SK-N-MC (cell line): ENCODE results near the gene NOC2L.
"Not testable (repeated sequence)": the region's sequence is repeated elsewhere in the genome, so short reads cannot be mapped to it uniquely, and the experiment has no call there.

Source experiments
- DNase-seq: peaks from one replicate; pipeline ENCODE4 v3.0.0-alpha.2; 2011; ENCODE audit warnings: low read depth, low spot score
- H3K27ac ChIP-seq: fragments of 200-600 bp; sonication (generic); 2 replicates; pipeline ENCODE4 v1.5.1; 2016; ENCODE audit warnings: mixed run types
- H3K36me3 ChIP-seq: fragments of 200-600 bp; sonication (generic); 2 replicates; pipeline ENCODE4 v1.6.1; 2017; ENCODE audit warnings: antibody characterized with exemption, low read length, mixed read lengths; ENCODE audit not compliant: insufficient read depth
- H3K4me3 ChIP-seq: fragments of 200-600 bp; sonication (generic); 2 replicates; pipeline ENCODE4 v1.5.1; 2016
- H3K9ac ChIP-seq: fragments of 200-600 bp; sonication (generic); 2 replicates; pipeline ENCODE4 v1.8.0; 2017; ENCODE audit warnings: mixed run types, mixed read lengths; ENCODE audit not compliant: insufficient read length
- H3K9me3 ChIP-seq: fragments of 200-600 bp; sonication (generic); 2 replicates; pipeline ENCODE4 v1.6.1; 2017; ENCODE audit warnings: low read depth, mild to moderate bottlenecking, antibody characterized with exemption, low read length, moderate library complexity, mixed read lengths
- EZH2 ChIP-seq: fragments of 200-600 bp; sonication (generic); IDR thresholded peaks from one replicate; pipeline ENCODE4 v1.6.1; 2017; ENCODE audit warnings: antibody characterized with exemption
- FOXP2 ChIP-seq: optimal IDR thresholded peaks from 2 replicates; pipeline ENCODE3; 2011; ENCODE audit warnings: mild to moderate bottlenecking, moderate library complexity; ENCODE audit not compliant: insufficient read depth; ENCODE audit errors: extremely low read length, control extremely low read depth
- POLR2AphosphoS5 ChIP-seq: IDR thresholded peaks from 2 replicates; pipeline ENCODE4 v1.6.1; 2012; ENCODE audit warnings: mild to moderate bottlenecking, low read depth, low read length, borderline replicate concordance

Gene NOC2L

DNA sequence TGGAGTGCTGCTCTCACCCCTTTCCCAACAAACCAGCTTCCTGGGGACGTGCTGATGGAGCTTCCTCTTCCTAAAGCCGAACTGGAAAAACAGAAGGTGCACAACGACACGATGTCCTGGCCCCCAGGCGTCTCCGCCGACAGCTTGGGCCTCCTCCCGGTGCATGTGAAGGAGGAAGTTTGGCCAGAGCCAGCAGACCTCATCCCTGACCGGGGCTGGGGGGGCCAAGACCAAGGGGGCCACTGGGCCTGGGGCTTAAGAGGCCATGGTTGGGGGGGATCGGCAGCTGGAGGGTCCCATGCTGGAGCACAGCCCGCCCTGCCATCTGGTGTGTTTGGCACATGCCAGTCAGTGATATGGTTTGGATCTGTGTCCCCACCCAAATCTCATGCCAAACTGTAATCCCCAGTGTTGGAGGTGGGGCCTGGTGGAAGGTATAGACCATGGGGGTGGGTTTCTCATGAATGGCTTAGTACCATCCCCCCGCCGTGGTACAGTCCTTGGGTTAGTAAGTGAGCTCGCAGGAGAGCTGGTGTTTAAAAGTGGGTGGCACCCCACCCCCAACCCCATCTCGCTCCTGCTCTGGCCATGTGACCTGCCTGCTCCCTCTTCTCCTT lies 34.4 kb upstream of the NOC2L start:
- no peaks in the 10 kb centered on the region for H3K9me3 ChIP-seq
- TF ChIP-seq FOXP2 (no peak), EZH2 (no peak), POLR2AphosphoS5 (no peak)

GRCh38 chr1:992362-992761 lies 33.3 kb upstream of the NOC2L start:
- H3K9ac ChIP-seq: no peak overlapping the region
- H3K4me3 ChIP-seq: no peak overlapping the region
- no peak overlapping the region for H3K27ac ChIP-seq
- H3K9me3 ChIP-seq: no peaks in the 10 kb centered on the region
- DNase-seq: no peak
- no peaks in the 10 kb centered on the region for H3K36me3 ChIP-seq
- TF ChIP-seq FOXP2 (no peak), EZH2 (no peak), POLR2AphosphoS5 (no peak)

More for the DNA sequence above, 34.4 kb upstream of the NOC2L start:
- Histone ChIP-seq H3K4me3 (no peak overlapping the region), H3K9ac (no peak overlapping the region), H3K36me3 (no peaks in the 10 kb centered on the region), H3K27ac (no peak overlapping the region)
- no peak for DNase-seq

- no peaks in the 10 kb centered on the region for H3K36me3 ChIP-seq
- no peak for DNase-seq
- H3K9ac ChIP-seq: no peak overlapping the region
- TF ChIP-seq FOXP2 (no peak), POLR2AphosphoS5 (no peak), EZH2 (no peak)
- no peaks in the 10 kb centered on the region for H3K9me3 ChIP-seq
- no peak overlapping the region for H3K4me3 ChIP-seq
- H3K27ac ChIP-seq: no peak overlapping the region
Observed at GRCh38 chr1:991895-992294, 32.8 kb upstream of the NOC2L start.

DNA sequence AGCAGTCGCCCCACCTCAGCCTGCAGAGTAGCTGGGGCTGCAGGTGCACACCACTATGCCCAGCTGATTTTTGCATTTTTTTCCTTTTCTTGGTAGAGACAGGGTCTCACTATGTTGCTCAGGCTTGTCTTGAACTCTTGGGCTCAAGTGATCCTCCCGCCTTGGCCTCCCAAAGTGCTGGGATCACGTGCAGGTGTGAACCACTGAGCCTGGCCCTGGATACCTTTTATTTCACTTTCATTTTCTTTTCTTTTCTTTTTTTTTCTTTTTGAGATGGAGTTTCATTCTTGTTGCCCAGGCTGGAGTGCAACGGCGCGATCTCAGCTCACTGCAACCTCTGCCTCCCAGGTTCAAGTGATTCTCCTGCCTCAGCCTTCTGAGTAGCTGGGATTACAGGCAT lies 32.2 kb upstream of the NOC2L start:
- not testable (repeated sequence) for H3K4me3 ChIP-seq, H3K36me3 ChIP-seq, DNase-seq, H3K27ac ChIP-seq, H3K9me3 ChIP-seq, H3K9ac ChIP-seq

DNA sequence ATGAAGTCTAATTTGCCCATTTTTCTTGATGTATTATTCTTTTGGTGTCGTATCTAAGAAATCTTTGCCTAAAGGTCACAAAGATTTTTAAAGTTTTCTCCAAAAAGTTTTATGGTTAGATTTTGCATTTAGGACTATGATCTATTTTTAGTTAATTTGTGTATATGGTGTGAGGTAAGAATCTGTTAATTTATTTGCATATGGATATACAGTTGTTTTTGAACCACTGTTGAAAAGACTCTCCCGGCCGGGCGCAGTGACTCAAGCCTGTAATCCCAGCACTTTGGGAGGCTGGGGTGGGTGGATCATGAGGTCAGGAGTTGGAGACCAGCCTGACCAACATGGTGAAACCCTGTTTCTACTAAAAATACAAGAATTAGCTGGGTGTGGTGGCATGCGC lies 29.0 kb upstream of the NOC2L start:
- not testable (repeated sequence) for DNase-seq, H3K4me3 ChIP-seq, H3K9me3 ChIP-seq, H3K36me3 ChIP-seq, H3K9ac ChIP-seq, H3K27ac ChIP-seq

- Histone ChIP-seq H3K9ac (no peak overlapping the region), H3K27ac (no peak overlapping the region), H3K36me3 (no peaks in the 10 kb centered on the region), H3K4me3 (no peak overlapping the region), H3K9me3 (no peaks in the 10 kb centered on the region)
- TF ChIP-seq EZH2: no peak
- no peak for TF ChIP-seq FOXP2
- no peak for DNase-seq
Observed at GRCh38 chr1:985126-985525, 26.1 kb upstream of the NOC2L start.

DNA sequence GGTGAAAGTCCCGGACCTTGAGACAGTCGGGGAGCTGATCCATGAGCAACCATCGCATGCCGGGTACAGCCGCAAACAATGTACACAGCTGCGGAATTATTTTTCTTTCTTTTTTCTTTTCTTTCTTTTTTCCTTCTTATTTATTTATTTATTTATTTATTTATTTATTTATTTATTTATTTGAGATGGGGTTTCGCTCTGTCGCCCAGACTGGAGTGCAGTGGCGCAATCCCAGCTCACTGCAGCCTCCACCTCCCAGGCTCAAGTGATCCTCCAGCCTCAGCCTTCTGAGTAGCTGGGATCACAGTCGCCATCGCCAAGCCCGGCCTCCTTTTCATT lies 25.4 kb upstream of the NOC2L start:
- no peak for DNase-seq
- no peak for TF ChIP-seq POLR2AphosphoS5
- Histone ChIP-seq H3K36me3 (no peaks in the 10 kb centered on the region), H3K4me3 (no peak overlapping the region; the same call in 1 of the 2 replicates), H3K27ac (no peak overlapping the region), H3K9me3 (no peaks in the 10 kb centered on the region), H3K9ac (no peak overlapping the region)

- Histone ChIP-seq H3K36me3 (no peaks in the 10 kb centered on the region), H3K9me3 (no peaks in the 10 kb centered on the region), H3K9ac (no peak overlapping the region), H3K27ac (no peak overlapping the region), H3K4me3 (no peak overlapping the region; the same call in 1 of the 2 replicates)
- no peak for TF ChIP-seq EZH2
- no peak for TF ChIP-seq FOXP2
- no peak for TF ChIP-seq POLR2AphosphoS5
- no peak for DNase-seq
Observed at GRCh38 chr1:983798-984475, 24.9 kb upstream of the NOC2L start.

DNA sequence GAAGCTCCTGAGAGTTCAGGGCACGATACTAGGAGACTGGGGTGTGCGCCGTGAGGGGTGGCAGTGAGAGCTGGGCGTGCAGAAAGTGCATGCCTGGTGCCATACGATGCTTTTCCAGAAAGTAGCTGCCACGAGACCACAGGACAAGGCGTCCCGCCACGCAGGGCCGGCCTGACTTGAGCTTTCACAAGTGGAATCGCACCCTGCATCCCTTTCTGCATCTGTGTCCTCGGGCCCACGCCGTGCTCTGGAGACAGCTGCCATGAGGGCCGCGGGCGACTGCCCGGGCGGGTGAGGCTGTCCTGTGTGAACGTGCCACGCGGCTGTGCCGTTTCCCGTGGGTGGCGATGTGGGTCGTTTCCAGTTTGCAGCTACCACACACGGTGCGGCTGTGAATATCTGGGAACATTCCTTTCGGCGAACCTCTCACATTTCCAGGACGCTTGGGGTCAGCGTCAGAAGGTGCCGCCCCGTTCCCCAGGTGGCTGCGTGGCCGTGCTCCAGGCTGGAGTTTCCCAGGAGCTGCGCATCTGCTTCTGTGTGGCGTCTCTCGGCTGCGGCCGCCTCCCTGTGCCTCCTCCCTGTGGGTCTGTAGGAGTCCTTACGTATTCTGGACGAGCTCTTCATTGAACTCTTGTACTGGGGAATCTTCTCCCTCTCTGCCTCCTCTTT lies 23.8 kb upstream of the NOC2L start:
- H3K9ac ChIP-seq: no peak overlapping the region
- TF ChIP-seq POLR2AphosphoS5 (no peak), FOXP2 (no peak), EZH2 (no peak)
- H3K36me3 ChIP-seq: no peaks in the 10 kb centered on the region
- no peak for DNase-seq
- no peaks in the 10 kb centered on the region for H3K9me3 ChIP-seq
- H3K27ac ChIP-seq: no peak overlapping the region
- H3K4me3 ChIP-seq: no peak overlapping the region
